Iris pigment epithelial cell (primary cell): ENCODE measurements around the gene SGMS1.
"Not testable (repeated sequence)": the region's sequence is repeated elsewhere in the genome, so short reads cannot be mapped to it uniquely, and the experiment has no call there.

ENCODE experiments used
- DNase-seq: peaks from one replicate; pipeline ENCODE4 v3.0.0-alpha.2; 2011; ENCODE audit warnings: low read depth

SGMS1 gene

DNA sequence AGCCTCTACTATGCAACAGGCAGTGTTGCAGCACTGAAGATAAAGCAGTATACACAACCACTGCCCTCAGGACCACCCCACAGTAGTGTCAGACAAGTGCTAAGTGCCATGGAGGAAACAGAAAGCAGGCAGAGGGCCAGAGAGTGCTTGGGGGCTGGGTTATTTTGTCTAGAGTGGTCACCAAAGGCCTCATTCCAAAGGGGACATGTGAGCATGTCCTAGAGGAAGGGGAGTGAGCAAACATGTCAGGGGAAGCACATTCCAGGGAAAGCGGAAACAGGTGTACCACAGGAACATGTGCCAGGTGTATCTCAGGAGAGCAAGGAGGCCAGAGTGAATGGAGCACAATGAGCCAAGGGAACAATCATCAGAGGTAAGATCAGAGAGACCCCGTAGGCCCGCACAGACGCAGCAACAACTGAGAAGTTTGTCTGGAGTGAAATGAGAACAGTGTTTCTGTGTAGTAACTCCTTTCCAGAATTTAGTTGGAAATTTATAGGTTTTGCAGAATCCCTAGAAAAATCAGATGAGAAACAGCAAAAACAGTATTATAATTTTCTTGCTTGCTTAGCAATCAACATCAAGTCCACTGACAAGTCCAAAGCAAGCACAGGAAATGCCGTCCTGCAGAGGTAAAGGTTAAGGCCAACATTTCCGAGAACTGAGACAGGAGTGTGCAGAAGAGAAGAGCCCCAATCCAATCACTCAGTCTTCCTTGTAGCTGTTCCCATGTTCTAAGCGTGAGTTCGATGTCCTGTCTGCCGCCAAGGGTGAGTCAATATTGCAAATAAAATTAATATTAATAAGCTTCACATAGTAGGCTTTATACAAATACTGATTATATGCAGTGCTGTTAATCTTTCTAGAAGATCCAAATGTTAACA is 67.3 kb downstream of the SGMS1 start:
- no peak for DNase-seq

DNA sequence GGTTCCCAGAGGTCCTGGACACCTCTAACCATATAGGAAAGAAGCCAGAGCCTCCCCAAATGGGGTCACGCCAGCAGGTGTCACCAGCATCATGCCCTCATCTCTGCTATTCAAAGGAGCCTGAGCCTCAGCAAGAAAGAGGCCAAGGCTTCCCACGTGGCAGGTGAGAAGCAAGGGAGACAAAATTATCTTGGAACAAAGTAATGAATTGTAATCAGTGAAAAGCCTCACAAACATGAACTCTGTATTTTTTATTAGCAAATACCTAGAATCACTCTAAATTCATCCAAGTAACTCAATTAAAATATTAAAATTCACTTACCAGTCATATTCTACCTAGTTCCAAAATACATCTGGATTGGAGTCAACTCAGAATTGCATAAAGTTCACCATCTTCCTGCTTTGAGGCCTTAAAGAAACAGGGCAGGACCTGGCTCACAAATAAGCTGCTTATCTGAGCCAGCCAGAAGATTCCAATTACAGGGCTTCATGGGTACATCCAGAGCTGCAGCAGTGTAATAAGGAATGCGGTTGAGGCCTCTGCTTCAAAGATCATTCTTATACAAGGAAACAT is 68.7 kb downstream of the SGMS1 start:
- peak; percentile 70 for DNase-seq

DNA sequence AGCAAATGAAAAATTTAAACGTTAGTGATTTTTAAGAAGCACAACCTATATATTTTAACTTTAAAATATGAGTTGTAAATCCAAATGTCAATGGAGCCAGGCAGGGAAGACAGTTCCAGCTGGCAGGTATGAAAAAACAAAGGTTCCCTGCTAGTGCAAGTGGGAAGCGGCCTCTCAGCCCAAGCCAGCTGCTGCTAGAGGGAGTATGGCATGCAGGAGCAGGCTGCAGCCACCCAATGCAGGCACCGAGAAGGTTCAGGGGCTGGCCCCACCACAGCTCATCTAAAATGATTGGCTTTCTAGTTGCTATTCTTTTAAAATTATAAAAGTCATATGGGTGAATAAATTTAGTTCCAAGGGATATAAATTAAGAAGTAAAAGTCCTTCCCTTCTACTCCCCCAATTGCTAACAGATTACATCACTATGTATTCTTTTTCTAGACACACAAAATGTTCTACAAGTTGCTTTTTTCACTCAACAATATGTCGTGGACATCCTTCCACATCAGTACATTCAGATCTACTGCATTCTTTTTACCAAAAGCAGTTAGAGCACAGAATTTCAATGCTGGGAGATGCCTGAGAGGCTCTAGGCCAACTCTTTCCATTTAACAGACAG is 69.3 kb downstream of the SGMS1 start:
- DNase-seq = no peak

DNA sequence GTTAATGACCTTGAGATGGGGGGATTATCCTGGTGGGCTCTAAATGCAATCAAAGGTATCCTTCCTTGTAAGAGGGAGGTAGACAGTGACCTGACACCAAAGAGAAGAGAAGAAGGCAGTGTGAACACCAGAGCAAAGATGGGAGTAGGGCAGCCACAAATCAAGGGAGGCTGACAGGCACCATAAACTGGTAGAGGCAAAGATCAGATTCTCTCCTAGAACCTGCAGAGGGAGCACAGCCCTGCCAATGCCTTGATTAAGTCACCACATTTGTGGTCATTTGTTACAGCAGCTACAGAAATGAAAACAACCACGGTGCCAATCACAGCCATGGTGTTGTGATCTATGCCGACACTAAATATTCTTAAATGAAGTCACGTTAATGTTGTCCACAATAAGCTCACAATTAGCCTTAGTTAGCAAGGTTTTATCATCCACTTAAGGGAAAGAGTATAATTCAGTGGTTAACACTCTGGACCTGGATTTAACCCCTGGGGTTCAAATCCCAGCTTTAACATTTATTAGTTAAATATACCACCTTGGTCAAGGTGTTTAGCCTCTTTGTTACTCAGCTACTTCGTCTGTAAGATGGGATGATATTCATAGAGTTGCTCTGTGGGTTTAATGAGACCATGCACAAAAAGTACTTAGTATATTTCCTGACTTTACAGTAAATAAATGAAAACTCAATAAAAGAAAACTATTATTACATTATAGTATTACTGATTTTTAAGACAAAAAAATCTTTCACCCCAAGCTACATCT is 70.8 kb downstream of the SGMS1 start:
- peak; percentile 71 for DNase-seq

DNA sequence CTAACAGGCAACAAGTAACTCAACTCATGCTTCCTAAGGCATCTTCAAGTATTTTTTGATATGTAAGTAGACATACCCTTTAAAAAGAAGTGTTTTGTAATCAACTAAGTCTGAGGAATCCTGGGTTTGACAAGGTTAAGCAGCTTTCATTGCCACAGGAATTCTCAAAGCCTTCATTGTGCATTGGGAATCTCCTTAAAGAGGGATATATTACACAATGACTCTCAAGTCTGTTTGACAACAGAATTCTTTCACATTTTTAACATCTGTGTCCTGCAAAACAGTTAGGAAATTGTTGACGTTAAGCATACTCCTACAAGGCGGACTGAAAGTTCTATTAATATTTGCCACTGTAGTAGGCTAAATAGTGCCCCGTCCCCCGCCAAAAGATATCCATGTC is 71.4 kb downstream of the SGMS1 start:
- DNase-seq = peak; percentile 97

DNA sequence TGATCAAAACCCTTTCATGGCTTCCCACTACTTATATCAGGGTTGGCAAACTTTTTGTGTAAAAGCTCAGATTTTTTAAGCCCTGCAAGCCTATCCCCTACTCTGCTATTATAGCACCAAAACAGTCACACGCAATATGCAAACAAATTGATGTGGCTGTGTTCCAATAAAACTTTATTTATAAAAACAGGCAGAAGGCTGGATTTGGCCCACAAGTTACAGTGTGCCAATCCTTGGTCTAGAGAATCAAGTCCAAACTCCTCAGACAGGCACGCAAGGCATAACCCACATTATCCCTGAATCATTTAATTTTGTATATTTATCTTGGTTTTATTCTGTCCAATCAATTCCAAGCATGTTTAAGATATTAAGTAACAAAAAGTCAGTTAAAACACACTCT is 71.9 kb downstream of the SGMS1 start:
- no peak for DNase-seq

DNA sequence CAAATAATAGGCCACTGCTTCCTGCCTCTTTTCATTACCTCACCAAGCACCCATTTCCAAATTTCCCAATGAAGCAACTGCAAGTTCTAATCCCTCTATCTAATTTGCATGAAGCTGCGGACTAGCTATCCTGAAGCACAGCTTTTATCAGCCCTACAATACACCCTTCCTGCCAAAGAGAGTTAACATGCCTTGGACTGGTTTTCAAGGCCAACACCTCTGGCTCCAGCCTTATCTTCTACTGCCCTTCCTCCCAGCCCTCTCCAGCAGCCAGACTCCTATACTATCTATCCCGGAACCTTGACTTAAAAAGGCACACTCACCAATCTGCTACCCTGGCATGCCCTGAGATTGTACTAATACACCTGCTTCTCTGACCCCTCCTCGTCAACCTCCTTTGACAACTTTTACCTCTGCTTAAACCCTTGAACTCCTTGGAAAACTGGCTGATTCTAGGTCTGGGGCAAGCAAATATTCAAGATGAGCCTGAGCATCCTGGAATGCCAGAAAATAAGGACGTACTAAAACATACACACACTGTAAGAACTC is 73.4 kb downstream of the SGMS1 start:
- DNase-seq = peak; percentile 37

DNA sequence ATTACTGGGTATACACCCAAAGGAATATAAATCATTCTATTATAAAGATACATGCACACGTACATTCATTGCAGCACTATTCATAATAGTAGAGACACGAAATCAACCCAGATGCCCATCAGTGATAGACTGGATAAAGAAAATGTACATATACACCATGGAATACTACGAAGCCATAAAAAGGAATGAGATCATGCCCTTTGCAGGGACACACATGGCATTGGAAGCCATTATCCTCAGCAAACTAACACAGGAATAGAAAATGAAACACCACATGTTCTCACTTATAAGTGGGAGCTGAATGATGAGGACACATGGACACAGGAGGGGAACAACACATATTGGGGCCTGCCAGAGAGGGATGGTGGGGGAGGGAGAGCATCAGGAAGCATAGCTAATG is 74.6 kb downstream of the SGMS1 start:
- DNase-seq = not testable (repeated sequence)

DNA sequence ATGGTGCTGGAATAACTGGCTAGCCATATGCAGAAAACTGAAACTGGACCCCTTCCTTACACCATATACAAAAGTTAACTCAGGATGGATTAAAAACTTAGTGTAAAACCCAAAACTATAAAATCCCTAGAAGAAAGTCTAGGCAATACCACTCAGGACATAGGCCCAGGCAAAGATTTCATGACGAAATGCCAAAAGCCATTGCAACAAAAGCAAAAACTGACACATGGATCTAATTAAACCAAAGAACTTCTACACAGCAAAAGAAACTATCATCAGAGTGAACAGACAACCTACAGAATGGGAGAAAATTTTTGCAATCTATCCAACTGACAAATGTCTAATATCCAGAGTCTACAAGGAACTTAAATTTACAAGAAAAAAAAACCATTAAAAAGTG is 75.3 kb downstream of the SGMS1 start:
- DNase-seq = not testable (repeated sequence)

DNA sequence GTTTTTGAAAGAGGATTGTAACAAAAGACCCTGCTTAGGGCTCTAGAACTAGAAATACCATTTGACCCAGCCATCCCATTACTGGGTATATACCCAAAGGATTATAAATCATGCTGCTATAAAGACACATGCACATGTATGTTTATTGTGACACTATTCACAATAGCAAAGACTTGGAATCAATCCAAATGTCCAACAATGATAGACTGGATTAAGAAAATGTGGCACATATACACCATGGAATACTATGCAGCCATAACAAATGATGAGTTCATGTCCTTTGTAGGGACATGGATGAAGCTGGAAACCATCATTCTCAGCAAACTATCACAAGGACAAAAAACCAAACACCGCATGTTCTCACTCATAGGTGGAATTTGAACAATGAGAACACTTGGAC is 77.5 kb downstream of the SGMS1 start:
- not testable (repeated sequence) for DNase-seq

DNA sequence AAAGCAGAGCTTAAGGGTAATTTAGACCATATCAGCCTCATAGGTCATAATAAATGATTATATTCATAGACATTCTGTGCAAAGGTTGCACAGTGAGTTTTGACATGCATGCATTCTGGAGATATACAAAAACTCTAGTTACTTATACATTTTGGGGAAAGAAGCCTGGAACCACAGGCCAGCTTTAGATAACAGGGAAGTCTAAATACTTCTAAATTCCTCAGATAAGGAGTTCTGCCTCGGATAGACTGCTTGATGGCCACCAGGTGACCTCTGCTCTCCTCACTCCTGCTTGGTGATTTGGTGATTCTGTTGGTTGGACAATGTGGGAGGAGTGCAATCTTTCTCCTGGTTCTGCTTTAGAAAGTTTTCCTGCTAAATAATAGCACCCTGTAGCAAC is 77.9 kb downstream of the SGMS1 start:
- DNase-seq = no peak

DNA sequence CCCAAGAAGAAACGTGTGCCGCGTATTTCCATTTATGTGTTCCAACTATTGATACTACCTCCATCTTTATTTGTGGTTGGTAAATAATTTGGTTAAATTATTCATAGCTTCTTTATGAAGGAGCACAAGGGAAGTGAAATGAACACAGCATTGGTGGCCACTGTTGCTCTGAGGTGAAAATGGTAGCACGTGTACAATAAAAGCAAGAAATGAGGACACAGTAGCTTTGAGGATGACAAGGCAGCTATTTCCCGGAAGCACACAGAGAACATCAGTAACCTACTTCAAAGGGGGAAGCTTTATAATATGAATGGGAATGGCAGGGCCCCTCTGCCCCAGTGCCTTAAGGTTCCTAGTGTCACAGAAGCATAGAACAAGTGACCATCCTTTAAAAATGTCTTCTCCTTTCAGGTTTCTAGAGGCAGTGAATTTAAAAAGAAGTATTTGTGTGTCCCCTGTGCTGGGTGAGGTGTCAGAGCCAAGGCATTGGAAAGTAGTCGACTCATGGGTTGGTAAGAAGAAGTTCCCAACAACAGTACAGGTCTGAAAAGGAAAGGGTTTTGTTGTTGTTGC is 78.8 kb downstream of the SGMS1 start:
- DNase-seq = no peak

DNA sequence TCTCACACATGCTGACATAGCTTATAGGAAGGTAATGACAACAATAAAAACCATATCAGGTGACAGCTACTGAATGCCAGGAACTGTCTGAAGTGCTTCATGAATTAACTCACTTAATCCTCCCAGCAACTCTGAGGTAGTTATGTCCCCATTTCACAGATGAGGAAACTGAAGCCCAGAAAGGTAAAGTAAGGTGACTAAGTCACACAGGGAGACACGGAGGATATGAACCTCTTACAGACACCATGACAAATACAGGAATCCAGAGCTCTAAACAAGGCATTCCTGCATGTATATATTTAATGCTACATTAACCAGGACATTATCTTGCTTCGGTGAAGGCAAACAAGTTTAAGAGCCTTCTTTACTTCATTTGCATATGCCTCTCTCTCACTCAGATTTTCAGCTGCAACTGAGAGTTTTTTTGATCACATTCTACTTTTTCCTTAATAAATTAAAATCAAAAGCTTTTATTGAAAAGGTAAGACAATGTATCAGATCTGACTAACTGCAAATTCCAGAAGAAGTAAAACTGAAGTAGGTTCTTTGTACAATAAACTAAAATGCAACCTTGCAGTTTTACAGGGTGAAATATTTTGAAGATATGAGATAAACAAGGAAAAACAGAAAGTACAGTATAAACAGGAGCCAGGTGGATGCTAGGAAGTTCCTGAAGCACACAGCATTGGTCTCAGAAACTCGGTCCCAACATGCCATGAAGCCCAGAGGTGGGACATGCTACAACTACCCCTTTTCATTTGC is 79.5 kb downstream of the SGMS1 start:
- no peak for DNase-seq

DNA sequence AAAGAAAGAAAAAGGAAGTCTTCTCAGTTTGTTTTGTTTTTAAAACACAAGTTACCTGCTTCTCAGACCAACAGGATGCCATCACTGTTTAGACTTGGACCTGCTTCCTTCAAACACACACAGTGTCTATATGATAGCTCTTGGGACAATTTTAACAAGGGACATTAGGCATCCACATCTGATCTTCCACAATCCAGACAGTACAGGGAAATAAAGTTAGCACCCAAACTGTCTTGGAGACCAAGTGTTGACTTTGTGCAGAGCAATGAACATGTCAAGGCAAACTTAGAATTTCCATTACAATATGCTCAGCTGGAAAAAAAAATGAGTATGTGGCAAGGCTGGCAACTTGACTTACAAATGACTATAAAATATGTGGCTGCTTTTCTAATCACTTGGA is 80.9 kb downstream of the SGMS1 start:
- DNase-seq = no peak

DNA sequence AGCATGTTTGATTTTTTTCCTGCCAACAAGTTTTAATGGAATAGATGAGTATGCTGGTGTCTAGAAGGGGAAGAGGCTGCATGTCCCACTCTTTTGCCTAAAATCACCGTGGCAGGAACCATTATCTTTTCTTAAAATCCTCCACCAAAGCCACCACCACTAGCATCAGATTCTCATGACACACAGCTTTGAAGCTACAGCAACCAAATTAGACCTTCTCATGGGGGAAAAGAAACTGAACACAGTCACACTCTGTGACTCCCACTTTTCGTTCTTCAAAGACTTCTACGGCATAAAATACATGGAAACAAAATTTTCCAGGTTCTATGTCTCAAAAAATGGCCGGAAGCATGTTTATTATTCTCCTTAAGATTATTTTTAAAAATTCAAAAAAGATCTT is 81.8 kb downstream of the SGMS1 start:
- no peak for DNase-seq

DNA sequence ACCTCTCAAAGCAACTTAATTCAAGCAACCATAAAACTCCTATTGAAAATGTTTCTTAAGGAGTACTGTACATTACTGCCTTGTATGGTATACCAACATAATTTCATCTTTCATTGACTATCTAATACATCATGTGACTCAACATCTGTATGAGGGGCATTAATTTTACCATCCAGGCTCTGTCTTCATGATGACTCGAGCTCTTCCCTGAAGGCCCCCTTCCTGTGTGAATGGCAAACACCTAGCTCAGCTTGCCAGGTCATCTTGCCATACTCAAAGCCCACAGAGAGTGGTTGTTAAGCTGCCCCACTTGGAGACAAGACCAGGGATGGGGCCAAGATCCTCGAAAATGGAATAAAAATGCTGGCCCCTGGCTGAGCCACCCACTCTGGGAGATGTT is 82.4 kb downstream of the SGMS1 start:
- no peak for DNase-seq

DNA sequence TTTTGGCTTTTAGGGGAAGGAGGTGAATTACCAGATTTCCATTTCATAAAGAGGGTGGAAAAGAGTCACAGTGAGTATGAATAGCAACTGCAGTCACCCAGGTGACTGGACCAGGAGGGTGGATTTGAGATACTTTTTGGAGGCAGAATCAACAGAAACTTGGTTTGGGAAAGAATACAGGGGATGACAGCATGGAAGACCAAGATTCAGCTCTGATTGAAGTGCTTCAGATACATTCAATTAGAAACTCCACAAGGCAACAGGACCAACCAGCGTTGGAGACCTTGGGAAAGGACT is 83.0 kb downstream of the SGMS1 start:
- DNase-seq = no peak

DNA sequence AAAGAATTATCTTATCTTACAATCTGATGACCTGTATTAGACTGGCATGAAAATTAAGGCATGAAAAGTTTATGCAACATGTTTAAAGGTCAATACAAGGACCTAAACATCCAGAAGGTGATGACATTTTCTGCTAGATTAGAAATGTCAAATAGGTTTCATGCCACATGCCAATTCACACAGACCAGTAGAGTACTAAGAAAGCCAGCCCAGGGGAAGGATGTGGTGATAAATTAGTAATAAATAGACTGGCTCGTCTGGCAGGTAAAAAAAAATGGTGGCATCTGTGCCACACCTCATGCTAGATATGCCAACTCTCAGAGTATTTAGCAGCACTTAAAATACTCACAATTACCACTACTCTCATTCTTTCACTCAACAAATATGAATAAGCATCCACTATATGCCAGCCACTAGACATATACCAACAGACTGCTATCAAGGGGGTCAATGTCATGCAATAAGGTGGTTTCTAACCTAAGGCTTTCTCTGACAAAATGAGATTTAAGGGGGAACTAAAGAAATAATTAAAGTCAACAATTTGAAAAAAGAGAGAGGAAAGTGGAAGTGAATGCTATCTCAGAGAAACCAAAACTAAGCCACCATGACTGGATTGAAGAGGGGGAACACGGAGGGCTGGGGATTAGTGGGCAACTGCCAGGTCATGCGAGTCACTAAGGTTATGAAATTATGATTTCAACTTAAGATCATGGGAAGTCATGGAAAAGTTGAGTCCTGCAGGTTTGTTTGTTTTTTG is 83.5 kb downstream of the SGMS1 start:
- DNase-seq = peak; percentile 54

DNA sequence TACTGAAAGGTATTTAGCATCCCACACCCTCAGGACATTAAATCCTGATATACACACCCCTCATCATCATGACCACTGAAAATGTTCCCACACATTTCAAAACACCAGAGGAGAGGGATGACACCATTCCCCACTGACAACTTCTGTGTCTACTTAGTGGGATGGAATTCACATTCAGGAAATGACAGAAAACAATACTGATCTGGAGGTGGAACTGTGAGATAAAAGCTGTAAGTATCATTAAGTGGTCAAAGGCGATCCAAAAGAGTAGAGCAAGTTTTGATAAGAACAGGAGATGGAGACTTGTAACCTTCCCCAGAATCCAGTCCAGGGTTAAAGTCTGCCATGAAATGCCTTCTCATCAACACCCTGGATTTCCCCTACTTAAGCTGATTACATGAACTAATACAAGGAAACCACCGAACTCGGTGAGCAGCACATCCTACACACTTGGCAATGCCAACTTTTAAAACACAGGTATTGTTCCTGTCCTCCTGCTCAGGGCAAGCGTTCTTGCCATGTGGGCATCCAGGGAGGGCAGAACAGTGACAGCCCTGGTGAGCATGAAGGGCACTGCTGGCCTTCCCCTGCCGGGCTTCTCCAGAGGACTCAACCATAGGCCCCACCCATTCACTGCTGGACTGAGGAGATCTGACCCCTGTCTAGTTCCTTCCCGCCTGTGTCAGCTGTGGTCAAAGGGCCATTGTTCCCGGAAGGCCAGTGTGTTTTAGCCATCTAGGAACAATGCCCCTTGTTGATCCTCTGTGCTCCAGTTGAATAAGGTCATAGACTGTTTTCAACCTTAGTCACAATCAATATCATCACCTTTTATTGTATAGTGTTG is 85.0 kb downstream of the SGMS1 start:
- DNase-seq = no peak
